ENCODE results near the gene PLCB1.

GRCh38 chr20:8218861-8219260, 86.8 kb downstream of the PLCB1 start:
- no peak for TF ChIP-seq CTCF (IDR thresholded peaks at IDR 0.05; ENCODE audit: insufficient read depth, low read depth, low read length)
- no peak for TF ChIP-seq EZH2 (IDR thresholded peaks at IDR 0.05; ENCODE audit: insufficient read depth, low read length)

All from astrocyte (in vitro differentiated cells and primary cell).